Neural crest cell (in vitro differentiated cells): ENCODE measurements around the gene ZKSCAN4. TPM values are rescaled to one million over a fixed set of nuclear protein-coding genes. Genes with fewer than 3 reads are reported as not detected.

Source experiments
- DNase-seq: peaks from one replicate; pipeline ENCODE4 v3.0.0; 2021; ENCODE audit warnings: low read depth, mixed read lengths, low spot score
- H3K27ac Mint-ChIP-seq: one replicate; pipeline ENCODE4 v1.8.0; 2021; ENCODE audit warnings: mild to moderate bottlenecking, mixed read lengths; ENCODE audit not compliant: unreplicated experiment
- H3K27me3 Mint-ChIP-seq: 2 replicates; pipeline ENCODE4 v1.8.0; 2021; ENCODE audit warnings: low read depth, mild to moderate bottlenecking, mixed read lengths
- H3K36me3 Mint-ChIP-seq: 2 replicates; pipeline ENCODE4 v1.8.0; 2021; ENCODE audit warnings: low read depth, mild to moderate bottlenecking, mixed read lengths
- H3K4me1 Mint-ChIP-seq: 2 replicates; pipeline ENCODE4 v1.8.0; 2021; ENCODE audit warnings: mixed read lengths
- H3K4me3 Mint-ChIP-seq: one replicate; pipeline ENCODE4 v1.8.0; 2021; ENCODE audit warnings: mild to moderate bottlenecking, mixed read lengths
- H3K9me3 Mint-ChIP-seq: 2 replicates; pipeline ENCODE4 v1.8.0; 2021; ENCODE audit warnings: mixed read lengths
- total RNA-seq: library from RNA; stranded (reverse); gene quantifications from 2 replicates; pipeline ENCODE4 v1.2.1, GENCODE V29; 2021
- TF ChIP-seq, protein P1 (sequence below): fragments of 200-600 bp; sonication (generic); conservative IDR thresholded peaks from 2 replicates; pipeline ENCODE4 v1.5.0; 2021; ENCODE audit warnings: antibody characterized with exemption, mild to moderate bottlenecking

ZKSCAN4 gene
- total RNA-seq, 1 donor from 2014 or later: 7.9 TPM

DNA sequence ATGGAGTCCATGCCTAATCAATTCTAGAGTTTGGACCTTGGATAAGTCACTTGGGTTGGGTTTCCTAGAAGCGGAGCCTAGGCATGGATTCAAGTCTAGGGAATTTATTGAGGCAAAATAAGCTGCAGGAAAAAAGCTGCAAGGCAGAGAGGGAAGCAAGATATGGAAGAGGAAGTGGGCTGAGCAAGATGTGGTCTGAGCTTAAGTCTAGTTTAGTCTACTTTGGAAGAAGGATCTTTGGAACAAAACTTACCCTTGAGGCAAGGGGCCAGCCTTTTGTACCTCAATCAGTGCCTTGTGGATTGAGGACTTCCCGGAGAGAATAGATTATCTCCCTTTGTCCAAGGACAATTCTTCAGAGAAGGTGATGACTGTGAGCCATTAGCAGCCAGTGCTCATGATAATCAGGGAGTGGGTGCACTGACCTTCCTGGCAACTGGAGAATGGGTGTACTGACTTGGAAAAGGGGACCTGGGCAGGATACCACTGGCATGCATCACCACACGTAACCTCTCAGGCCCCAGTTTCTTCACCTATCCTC lies 16.1 kb downstream of the ZKSCAN4 start:
- H3K36me3 Mint-ChIP-seq: peaks cover 48% of the 10 kb centered on the region
- H3K4me3 Mint-ChIP-seq: no peak overlapping the region

DNA sequence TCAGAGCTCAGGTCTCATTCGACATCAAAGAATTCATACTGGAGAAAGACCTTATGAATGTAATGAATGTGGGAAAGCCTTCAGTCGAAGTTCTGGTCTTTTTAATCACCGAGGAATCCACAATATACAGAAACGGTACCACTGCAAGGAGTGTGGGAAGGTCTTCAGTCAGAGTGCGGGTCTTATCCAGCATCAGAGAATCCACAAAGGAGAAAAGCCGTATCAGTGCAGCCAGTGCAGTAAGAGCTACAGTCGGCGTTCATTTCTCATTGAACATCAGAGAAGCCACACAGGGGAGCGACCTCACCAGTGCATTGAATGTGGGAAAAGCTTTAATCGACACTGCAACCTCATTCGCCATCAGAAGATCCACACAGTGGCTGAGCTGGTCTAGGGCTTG lies 19.3 kb downstream of the ZKSCAN4 start:
- TF ChIP-seq, protein P1, sequence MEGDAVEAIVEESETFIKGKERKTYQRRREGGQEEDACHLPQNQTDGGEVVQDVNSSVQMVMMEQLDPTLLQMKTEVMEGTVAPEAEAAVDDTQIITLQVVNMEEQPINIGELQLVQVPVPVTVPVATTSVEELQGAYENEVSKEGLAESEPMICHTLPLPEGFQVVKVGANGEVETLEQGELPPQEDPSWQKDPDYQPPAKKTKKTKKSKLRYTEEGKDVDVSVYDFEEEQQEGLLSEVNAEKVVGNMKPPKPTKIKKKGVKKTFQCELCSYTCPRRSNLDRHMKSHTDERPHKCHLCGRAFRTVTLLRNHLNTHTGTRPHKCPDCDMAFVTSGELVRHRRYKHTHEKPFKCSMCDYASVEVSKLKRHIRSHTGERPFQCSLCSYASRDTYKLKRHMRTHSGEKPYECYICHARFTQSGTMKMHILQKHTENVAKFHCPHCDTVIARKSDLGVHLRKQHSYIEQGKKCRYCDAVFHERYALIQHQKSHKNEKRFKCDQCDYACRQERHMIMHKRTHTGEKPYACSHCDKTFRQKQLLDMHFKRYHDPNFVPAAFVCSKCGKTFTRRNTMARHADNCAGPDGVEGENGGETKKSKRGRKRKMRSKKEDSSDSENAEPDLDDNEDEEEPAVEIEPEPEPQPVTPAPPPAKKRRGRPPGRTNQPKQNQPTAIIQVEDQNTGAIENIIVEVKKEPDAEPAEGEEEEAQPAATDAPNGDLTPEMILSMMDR: no peak
- no peak for DNase-seq
- H3K27me3 Mint-ChIP-seq: no peaks in the 10 kb centered on the region
- H3K9me3 Mint-ChIP-seq: no peaks in the 10 kb centered on the region
- H3K4me1 Mint-ChIP-seq: no peaks in the 10 kb centered on the region
- no peak overlapping the region for H3K4me3 Mint-ChIP-seq
- peaks cover 60% of the 10 kb centered on the region for H3K36me3 Mint-ChIP-seq
- H3K27ac Mint-ChIP-seq: no peak overlapping the region

More for the DNA sequence above, 16.1 kb downstream of the ZKSCAN4 start:
- Mint-ChIP-seq H3K27me3 (no peaks in the 10 kb centered on the region), H3K27ac (no peak overlapping the region), H3K4me1 (no peaks in the 10 kb centered on the region), H3K9me3 (no peaks in the 10 kb centered on the region)
- TF ChIP-seq, protein P1: no peak
- no peak for DNase-seq

DNA sequence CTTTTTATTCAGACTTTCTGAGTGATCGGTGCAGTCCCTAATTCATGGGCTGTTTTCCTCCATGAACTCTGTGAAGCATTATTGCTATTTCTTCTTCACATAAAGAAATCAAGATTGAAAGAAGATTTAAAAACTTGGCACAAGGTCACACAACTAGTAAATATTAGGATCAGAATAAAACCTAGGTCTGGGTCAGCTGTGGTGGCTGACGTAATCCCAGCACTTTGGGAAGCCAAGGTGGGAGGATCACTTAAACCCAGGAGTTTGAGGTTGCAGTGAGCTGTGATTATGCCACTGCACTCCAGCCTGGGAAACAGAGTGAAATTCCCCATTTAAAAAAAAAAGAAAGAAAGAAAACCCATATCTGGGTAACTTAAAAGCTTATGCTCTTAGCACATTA lies 25.6 kb downstream of the ZKSCAN4 start:
- Mint-ChIP-seq H3K27ac (no peak overlapping the region), H3K4me3 (peak overlapping the region; percentile 97), H3K9me3 (no peaks in the 10 kb centered on the region), H3K27me3 (peaks cover 26% of the 10 kb centered on the region), H3K4me1 (peaks cover 18% of the 10 kb centered on the region), H3K36me3 (peaks cover 31% of the 10 kb centered on the region)
- no peak for DNase-seq
- TF ChIP-seq, protein P1: no peak

DNA sequence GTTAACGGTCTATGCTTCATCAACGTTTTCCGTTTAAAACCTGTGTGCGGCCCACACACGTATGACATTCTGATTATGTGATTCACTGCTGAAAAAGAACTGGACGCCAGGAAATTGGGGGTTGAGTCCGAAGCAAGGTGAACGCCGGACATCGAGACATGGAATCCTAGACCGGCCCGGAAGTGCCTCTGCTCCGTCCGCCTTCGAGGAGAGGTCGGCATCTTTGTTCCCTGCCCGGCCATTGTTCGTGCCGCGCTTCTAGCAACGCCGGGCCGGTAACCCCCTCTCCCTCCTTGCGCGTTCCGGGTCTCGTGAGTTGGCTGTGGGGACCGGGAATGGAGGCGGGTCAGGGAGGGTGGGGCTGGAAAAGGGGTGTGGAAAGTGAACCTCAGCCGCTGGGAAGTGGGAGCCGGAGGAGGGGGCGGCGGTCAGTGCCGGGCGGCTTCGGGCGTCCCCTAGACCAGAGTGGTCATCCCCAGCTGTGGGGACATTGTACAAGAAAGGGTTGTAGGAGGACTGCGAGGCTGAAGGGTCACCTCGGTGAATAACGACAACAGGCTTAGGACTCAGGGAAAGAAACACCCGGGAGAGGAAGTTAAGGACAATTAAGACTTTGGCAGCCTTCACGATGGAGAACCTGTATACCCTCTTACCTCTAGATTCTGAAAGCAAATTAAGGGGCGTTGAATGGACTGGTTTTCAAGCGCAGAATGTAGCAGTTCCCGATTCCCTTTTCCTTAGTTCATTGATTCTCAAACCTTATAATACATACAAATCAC lies 26.8 kb downstream of the ZKSCAN4 start, which contains the start of gene ZSCAN9:
ZSCAN9 (plus strand) TSS at position 220 of the 779 bp plus-strand sequence. CDS start 1,810 bp downstream, outside the sequence.
- Mint-ChIP-seq H3K27ac (peak within 1 kb of the TSS; percentile 88), H3K9me3 (no peaks in the 10 kb centered on the region), H3K36me3 (peaks cover 21% of the 10 kb centered on the region), H3K4me3 (peak within 1 kb of the TSS; percentile 97), H3K4me1 (peaks cover 18% of the 10 kb centered on the region), H3K27me3 (peaks cover 39% of the 10 kb centered on the region)
- TF ChIP-seq, protein P1: no peak
- DNase-seq: peak; percentile 73

DNA sequence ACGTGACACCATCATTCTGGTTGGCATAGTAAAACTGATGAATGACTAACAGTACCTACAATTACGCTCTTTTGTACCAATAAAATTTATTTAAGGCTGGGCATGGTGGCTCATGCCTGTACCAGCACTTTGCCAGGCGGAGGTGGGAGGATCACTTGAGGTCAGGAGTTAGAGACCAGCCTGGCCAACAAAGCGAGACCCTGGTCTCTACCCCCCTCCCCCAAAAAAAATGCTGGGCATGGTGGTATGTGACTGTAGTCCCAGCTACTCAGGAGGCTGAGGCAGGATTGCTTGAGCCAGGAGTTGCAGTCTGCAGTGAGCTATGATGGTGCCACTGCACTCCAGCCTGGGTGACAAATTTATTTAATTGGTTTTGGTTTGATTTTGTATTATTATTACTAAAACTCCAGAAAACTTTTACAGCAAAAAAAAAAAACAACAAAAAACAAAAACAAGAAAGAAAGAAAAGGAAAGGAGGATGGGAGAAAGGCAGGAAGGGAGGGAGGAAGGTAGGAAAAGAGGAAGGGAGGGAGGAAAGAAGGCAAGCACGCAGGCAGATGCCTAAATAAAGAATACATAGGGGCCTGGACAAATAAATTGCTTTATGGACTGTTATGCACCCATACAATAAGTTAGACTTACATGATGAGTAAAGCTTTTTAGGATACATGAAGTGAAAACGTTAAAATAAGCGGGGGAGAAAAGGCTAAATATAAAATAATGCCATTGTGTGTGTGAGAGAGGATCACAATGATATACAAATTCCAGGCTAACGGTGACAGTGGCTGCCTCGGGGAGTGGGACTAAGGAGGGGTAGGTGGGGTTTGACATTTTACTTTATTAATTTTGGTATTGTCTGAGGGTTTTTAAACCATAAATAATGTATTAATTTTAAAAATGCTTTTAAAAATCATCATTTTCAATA lies 27.7 kb downstream of the ZKSCAN4 start:
- no peak for DNase-seq
- Mint-ChIP-seq H3K4me3 (peak overlapping the region; percentile 97), H3K4me1 (peaks cover 18% of the 10 kb centered on the region), H3K36me3 (peaks cover 17% of the 10 kb centered on the region), H3K27ac (no peak overlapping the region), H3K9me3 (no peaks in the 10 kb centered on the region), H3K27me3 (peaks cover 47% of the 10 kb centered on the region)
- TF ChIP-seq, protein P1: no peak
